ENCODE data around the gene LILRA1. TPM values are rescaled to one million over a fixed set of nuclear protein-coding genes. Genes with fewer than 3 reads are reported as not detected.
"Not testable (repeated sequence)": the region's sequence is repeated elsewhere in the genome, so short reads cannot be mapped to it uniquely, and the experiment has no call there.

LILRA1 gene
- total RNA-seq, 4 donors from 2014 or later = not detected

- WGBS = 70% methylated on average over 7 of the region's 7 CpGs
- Histone ChIP-seq H3K27me3 (peaks cover 23% of the 10 kb centered on the region), H3K27ac (no peak overlapping the region), H3K9me3 (no peaks in the 10 kb centered on the region), H3K36me3 (no peaks in the 10 kb centered on the region), H3K4me1 (no peaks in the 10 kb centered on the region), H3K4me3 (no peak overlapping the region)
- TF ChIP-seq CTCF (IDR thresholded peaks at IDR 0.05) (no peak), POLR2AphosphoS5 (IDR thresholded peaks at IDR 0.05) (no peak), POLR2A (IDR thresholded peaks at IDR 0.05) (no peak), EP300 (IDR thresholded peaks at IDR 0.05) (no peak)
- DNase-seq (ENCODE audit: low spot score in 2 of 2) = no peak
Measured at GRCh38 chr19:54633401-54633800, 40.0 kb downstream of the LILRA1 start.

- H3K27ac ChIP-seq; H3K36me3 ChIP-seq; H3K9me3 ChIP-seq; DNase-seq (ENCODE audit: low spot score in 2 of 2); H3K4me1 ChIP-seq; H3K4me3 ChIP-seq: not testable (repeated sequence)
- WGBS = 25% methylated on average over 12 of the region's 12 CpGs
- peaks cover 19% of the 10 kb centered on the region for H3K27me3 ChIP-seq
Measured at GRCh38 chr19:54636081-54636480, 42.6 kb downstream of the LILRA1 start.

- Histone ChIP-seq H3K27ac (no peak overlapping the region), H3K36me3 (no peaks in the 10 kb centered on the region), H3K4me1 (no peaks in the 10 kb centered on the region), H3K4me3 (no peak overlapping the region), H3K9me3 (no peaks in the 10 kb centered on the region), H3K27me3 (peaks cover 12% of the 10 kb centered on the region)
- WGBS = 92% methylated on average over 18 of the region's 18 CpGs
- no peak for TF ChIP-seq POLR2AphosphoS5 (IDR thresholded peaks at IDR 0.05)
- TF ChIP-seq CTCF (IDR thresholded peaks at IDR 0.05) = no peak
- TF ChIP-seq EP300 (IDR thresholded peaks at IDR 0.05) = no peak
- no peak for TF ChIP-seq POLR2A (IDR thresholded peaks at IDR 0.05)
- DNase-seq (ENCODE audit: low spot score in 2 of 2) = no peak
Measured at GRCh38 chr19:54638683-54639082, 45.3 kb downstream of the LILRA1 start.

GRCh38 chr19:54642953-54643352, 49.5 kb downstream of the LILRA1 start:
- not testable (repeated sequence) for H3K9me3 ChIP-seq; H3K36me3 ChIP-seq; H3K27ac ChIP-seq; H3K4me3 ChIP-seq; H3K4me1 ChIP-seq; H3K27me3 ChIP-seq; DNase-seq (ENCODE audit: low spot score in 2 of 2)
- 70% methylated on average over 5 of the region's 5 CpGs for WGBS

- 80% methylated on average over 6 of the region's 6 CpGs for WGBS
- H3K27ac ChIP-seq = not testable (repeated sequence)
Measured at GRCh38 chr19:54643583-54643982, 50.2 kb downstream of the LILRA1 start.

GRCh38 chr19:54644056-54644455, 50.6 kb downstream of the LILRA1 start:
- no peaks in the 10 kb centered on the region for H3K27me3 ChIP-seq
- no peaks in the 10 kb centered on the region for H3K4me1 ChIP-seq
- H3K4me3 ChIP-seq = no peak overlapping the region
- no peak overlapping the region for H3K27ac ChIP-seq
- 70% methylated on average over 5 of the region's 5 CpGs for WGBS
- TF ChIP-seq CTCF (IDR thresholded peaks at IDR 0.05) (no peak), EP300 (IDR thresholded peaks at IDR 0.05) (no peak), POLR2A (IDR thresholded peaks at IDR 0.05) (no peak), POLR2AphosphoS5 (IDR thresholded peaks at IDR 0.05) (no peak)
- no peaks in the 10 kb centered on the region for H3K36me3 ChIP-seq
- DNase-seq (ENCODE audit: low spot score in 2 of 2) = no peak
- H3K9me3 ChIP-seq = no peaks in the 10 kb centered on the region

More at GRCh38 chr19:54643583-54643982, 50.2 kb downstream of the LILRA1 start:
- H3K36me3 ChIP-seq; H3K4me3 ChIP-seq; H3K27me3 ChIP-seq; DNase-seq (ENCODE audit: low spot score in 2 of 2); H3K4me1 ChIP-seq; H3K9me3 ChIP-seq: not testable (repeated sequence)

- no peaks in the 10 kb centered on the region for H3K36me3 ChIP-seq
- 90% methylated on average over 19 of the region's 19 CpGs for WGBS
- DNase-seq (ENCODE audit: low spot score in 2 of 2) = no peak
- no peaks in the 10 kb centered on the region for H3K9me3 ChIP-seq
- H3K4me3 ChIP-seq = no peak overlapping the region
- H3K27me3 ChIP-seq = peaks cover 3% of the 10 kb centered on the region
- no peak overlapping the region for H3K27ac ChIP-seq
- H3K4me1 ChIP-seq = no peaks in the 10 kb centered on the region
- TF ChIP-seq EP300 (IDR thresholded peaks at IDR 0.05) (no peak), POLR2A (IDR thresholded peaks at IDR 0.05) (no peak), CTCF (IDR thresholded peaks at IDR 0.05) (no peak)
Measured at GRCh38 chr19:54646331-54646841, 53.0 kb downstream of the LILRA1 start.

All from suprapubic skin (tissue), 4 donors.